H1 (cell line): ENCODE data around the gene GPSM1. TPM values are rescaled to one million over a fixed set of nuclear protein-coding genes. Genes with fewer than 3 reads are reported as not detected.
A peak's percentile ranks its signal among the peaks of the same experiment; 100 is the strongest.

Experiments
- CTCF ChIA-PET: fragments of 300-600 bp; sonication (Branson Sonifier 250); formaldehyde crosslinking; loops from one replicate; lab custom pipeline; 2021; ENCODE audit not compliant: partially characterized antibody; lab: Charles Lee
- POLR2A ChIA-PET: fragments of 300-600 bp; sonication (Branson Sonifier 250); formaldehyde crosslinking; loops from one replicate; lab custom pipeline; 2021; ENCODE audit warnings: inconsistent platforms; ENCODE audit not compliant: partially characterized antibody; lab: Charles Lee
- DNase-seq, 2 experiments: peaks; one replicate each; pipeline versions ENCODE4 v3.0.0 to v3.0.0-alpha.2; 2010 to 2022; ENCODE audit warnings: low spot score in 2 of 2, low read depth in 1 of 2, mixed read lengths in 1 of 2
- FAIRE-seq: peaks from 2 replicates; lab custom pipeline; 2011; peaks lifted over from hg19 to GRCh38; lab: Jason Lieb, UNC
- H2AFZ ChIP-seq: 2 replicates; pipeline ENCODE4 v1.8.1; 2012; ENCODE audit warnings: low read length, inconsistent platforms
- H2AK5ac ChIP-seq: 2 replicates; pipeline ENCODE4 v1.6.1; 2013; ENCODE audit warnings: low read depth, low read length
- H2BK120ac ChIP-seq: replicated peaks from 2 replicates; pipeline ENCODE3; 2013; ENCODE audit warnings: low read depth, low read length, inconsistent platforms
- H2BK12ac ChIP-seq: 2 replicates; pipeline ENCODE4 v1.6.1; 2013; ENCODE audit warnings: low read depth, low read length
- H2BK15ac ChIP-seq: 2 replicates; pipeline ENCODE4 v1.6.1; 2013; ENCODE audit warnings: low read length
- H2BK20ac ChIP-seq: 2 replicates; pipeline ENCODE4 v1.6.1; 2013; ENCODE audit warnings: low read length
- H2BK5ac ChIP-seq: 2 replicates; pipeline ENCODE4 v1.6.1; 2013; ENCODE audit warnings: low read depth, low read length
- H3K14ac ChIP-seq: 2 replicates; pipeline ENCODE4 v1.6.1; 2013; ENCODE audit warnings: inconsistent platforms; ENCODE audit not compliant: insufficient read length
- H3K18ac ChIP-seq: 2 replicates; pipeline ENCODE4 v1.6.1; 2013; ENCODE audit warnings: low read length; ENCODE audit errors: extremely low read depth
- H3K23ac ChIP-seq: 2 replicates; pipeline ENCODE4 v1.6.1; 2013; ENCODE audit warnings: inconsistent platforms; ENCODE audit not compliant: insufficient read length
- H3K23me2 ChIP-seq: 2 replicates; pipeline ENCODE4 v1.6.1; 2013; ENCODE audit warnings: low read depth, low read length
- H3K27ac ChIP-seq: 2 replicates; pipeline ENCODE4 v1.6.1; 2011; ENCODE audit warnings: low read depth, low read length, inconsistent platforms
- H3K27me3 ChIP-seq, 4 experiments: replicated peaks in 1 of 4; 1 replicate in 1 of 4; 2 replicates in 3 of 4; pipeline versions ENCODE4 v1.6.1 to v1.8.1; 2011 to 2013; ENCODE audit warnings: low read length in 3 of 4, mild to moderate bottlenecking in 3 of 4, inconsistent platforms in 2 of 4, mixed read lengths in 2 of 4, moderate library complexity in 1 of 4; ENCODE audit not compliant: control insufficient read depth in 3 of 4, insufficient read depth in 3 of 4; ENCODE audit errors: extremely low read depth in 1 of 4
- H3K36me3 ChIP-seq, 4 experiments: 2 replicates each; pipeline versions ENCODE4 v1.6.1 to v1.8.1; 2011 to 2013; ENCODE audit warnings: mild to moderate bottlenecking in 4 of 4, low read length in 3 of 4, moderate library complexity in 2 of 4, control low read depth in 1 of 4, inconsistent platforms in 1 of 4; ENCODE audit not compliant: insufficient read depth in 4 of 4, control insufficient read depth in 2 of 4
- H3K4ac ChIP-seq: replicated peaks from 2 replicates; pipeline ENCODE3; 2013; ENCODE audit warnings: low read length, low read depth, mixed read lengths, inconsistent platforms; ENCODE audit not compliant: insufficient read length
- H3K4me1 ChIP-seq, 4 experiments: replicated peaks in 1 of 4; 1 replicate in 1 of 4; 2 replicates in 3 of 4; pipeline versions ENCODE4 v1.6.1 to v1.8.1; 2011 to 2013; ENCODE audit warnings: low read length in 3 of 4, inconsistent platforms in 2 of 4, mixed read lengths in 1 of 4; ENCODE audit not compliant: insufficient read depth in 4 of 4, control insufficient read depth in 3 of 4
- H3K4me2 ChIP-seq, 2 experiments: 2 replicates each; pipeline versions ENCODE4 v1.6.1 to v1.8.1; 2011 to 2013; ENCODE audit warnings: low read depth in 2 of 2, low read length in 2 of 2, control low read depth in 1 of 2, inconsistent platforms in 1 of 2, mild to moderate bottlenecking in 1 of 2; ENCODE audit not compliant: insufficient read depth in 1 of 2
- H3K4me3 ChIP-seq, 4 experiments: fragments of 200-600, 300-600 bp in 1 of 4; sonication (generic), shearing (Covaris generic), sonication (Bioruptor Twin) in 1 of 4; 2 replicates each; pipeline versions ENCODE4 v1.5.1 to v1.8.1; 2011 to 2016; ENCODE audit warnings: low read length in 4 of 4, low read depth in 3 of 4, control low read depth in 2 of 4, inconsistent platforms in 2 of 4, mild to moderate bottlenecking in 2 of 4, mixed read lengths in 1 of 4, moderate library complexity in 1 of 4; ENCODE audit not compliant: insufficient read depth in 2 of 4; ENCODE audit errors: extremely low read depth in 1 of 4
- H3K56ac ChIP-seq: replicated peaks from 2 replicates; pipeline ENCODE3; 2013; ENCODE audit warnings: low read depth, mild to moderate bottlenecking, mixed read lengths, low read length, inconsistent platforms; ENCODE audit not compliant: insufficient read length
- H3K79me1 ChIP-seq: 2 replicates; pipeline ENCODE4 v1.6.1; 2013; ENCODE audit warnings: low read depth, low read length, control low read depth
- H3K79me2 ChIP-seq, 2 experiments: 2 replicates each; pipeline versions ENCODE4 v1.6.1 to v1.8.1; 2012 to 2013; ENCODE audit warnings: low read length in 2 of 2, mild to moderate bottlenecking in 2 of 2, inconsistent platforms in 1 of 2; ENCODE audit not compliant: insufficient read depth in 2 of 2, control insufficient read depth in 1 of 2
- H3K9ac ChIP-seq, 4 experiments: replicated peaks in 1 of 4; 1 replicate in 1 of 4; 2 replicates in 3 of 4; pipeline versions ENCODE4 v1.6.1 to v1.8.1; 2011 to 2013; ENCODE audit warnings: low read depth in 3 of 4, low read length in 3 of 4, control low read depth in 2 of 4, mild to moderate bottlenecking in 2 of 4, moderate library complexity in 2 of 4, inconsistent platforms in 1 of 4; ENCODE audit errors: extremely low read depth in 1 of 4
- H3K9me3 ChIP-seq, 2 experiments: 2 replicates each; pipeline versions ENCODE4 v1.6.1 to v1.8.1; 2012 to 2013; ENCODE audit warnings: mild to moderate bottlenecking in 2 of 2, moderate library complexity in 2 of 2, control low read depth in 1 of 2, inconsistent platforms in 1 of 2, low read depth in 1 of 2, low read length in 1 of 2, mixed read lengths in 1 of 2; ENCODE audit not compliant: insufficient read depth in 2 of 2
- H4K20me1 ChIP-seq, 2 experiments: replicated peaks in 1 of 2; 2 replicates each; pipeline versions ENCODE3 to v1.8.1; 2011 to 2013; ENCODE audit warnings: inconsistent platforms in 2 of 2, low read length in 2 of 2, mild to moderate bottlenecking in 1 of 2; ENCODE audit not compliant: insufficient read depth in 2 of 2, control insufficient read depth in 1 of 2
- H4K5ac ChIP-seq: 2 replicates; pipeline ENCODE4 v1.6.1; 2013; ENCODE audit warnings: low read length, low read depth, mixed read lengths, inconsistent platforms; ENCODE audit not compliant: insufficient read length
- H4K8ac ChIP-seq: 2 replicates; pipeline ENCODE4 v1.8.0; 2013; ENCODE audit warnings: mild to moderate bottlenecking, moderate library complexity, low read length, inconsistent platforms; ENCODE audit not compliant: insufficient read depth; ENCODE audit errors: extremely low read depth
- H4K91ac ChIP-seq: replicated peaks from 2 replicates; pipeline ENCODE3; 2013; ENCODE audit warnings: low read length, mixed read lengths, inconsistent platforms; ENCODE audit not compliant: insufficient read length
- BACH1 ChIP-seq: IDR thresholded peaks from 2 replicates; pipeline ENCODE4 v1.6.1; 2012; ENCODE audit warnings: low read length, improper control_type of control experiment
- CBX5 ChIP-seq: fragments of 300-800, 300-1000 bp; sonication (generic); IDR thresholded peaks from 2 replicates; pipeline ENCODE4 v1.7.1; 2016; ENCODE audit warnings: antibody characterized with exemption, low read length, low read depth
- KDM4A ChIP-seq: IDR thresholded peaks from one replicate; pipeline ENCODE4 v1.7.1; 2012; ENCODE audit warnings: low read depth, mild to moderate bottlenecking, moderate library complexity, low read length, inconsistent platforms; ENCODE audit not compliant: severe bottlenecking
- POU5F1 ChIP-seq: IDR thresholded peaks from 2 replicates; pipeline ENCODE4 v1.6.1; 2011; ENCODE audit warnings: low read depth, mild to moderate bottlenecking, low read length, moderate library complexity
- WGBS, 2 experiments: shearing (Covaris generic) in 1 of 2; methylation state at CpG; one replicate each; pipeline versions ENCODE4 v1.1.6 to v1.1.7; 2013 to 2015; ENCODE audit warnings: low lambda C conversion rate in 2 of 2, mixed read lengths in 2 of 2, inconsistent platforms in 1 of 2, low coverage in 1 of 2, missing lambda C conversion rate in 1 of 2; ENCODE audit not compliant: insufficient replicate concordance in 2 of 2, insufficient coverage in 1 of 2, insufficient read length in 1 of 2; ENCODE audit errors: extremely low coverage in 1 of 2, missing lambda C conversion rate in 1 of 2; 5-methylcytosine and 5-hydroxymethylcytosine counted together
- long read RNA-seq, 2 experiments: library from RNA in 1 of 2; library from capped mRNA in 1 of 2; stranded (forward); transcript quantifications; one replicate each; pipeline ENCODE4 v2.0.0, GENCODE V29; 2021; ENCODE audit warnings: inconsistent platforms in 1 of 2
- polyA minus RNA-seq, 3 experiments: library from RNA; depleted of rRNA, polyadenylated mRNA; stranded (reverse); fragments of >200 nt; gene quantifications; 1 replicate in 2 of 3; 2 replicates in 1 of 3; pipeline ENCODE4 v1.2.3, GENCODE V29; 2011
- polyA plus RNA-seq, 7 experiments: library from polyadenylated mRNA; depleted of rRNA in 3 of 7; stranded (reverse) in 5 of 7; unstranded in 2 of 7; fragments of >200 nt in 5 of 7; fragments of 200-250 nt in 2 of 7; gene quantifications; 1 replicate in 5 of 7; 2 replicates in 1 of 7; 4 replicates in 1 of 7; pipeline versions ENCODE4 v1.2.1 to v1.2.3, GENCODE V29; 2011 to 2013; ENCODE audit warnings: missing spikeins in 2 of 7, mixed read lengths in 2 of 7
- total RNA-seq: library from RNA; stranded (reverse); fragmentation: NEBNext Ultra II Directional; extraction: Animal tissue kit (Norgen Biotek cat#: 25700); gene quantifications from 2 replicates; pipeline ENCODE4 v1.2.1, GENCODE V29; 2021
- TF ChIP-seq, protein P1 (sequence below): IDR thresholded peaks from 2 replicates; pipeline ENCODE4 v1.6.1; 2011; ENCODE audit warnings: low read depth, mild to moderate bottlenecking, low read length; ENCODE audit not compliant: insufficient read depth

GPSM1 gene, protein sequence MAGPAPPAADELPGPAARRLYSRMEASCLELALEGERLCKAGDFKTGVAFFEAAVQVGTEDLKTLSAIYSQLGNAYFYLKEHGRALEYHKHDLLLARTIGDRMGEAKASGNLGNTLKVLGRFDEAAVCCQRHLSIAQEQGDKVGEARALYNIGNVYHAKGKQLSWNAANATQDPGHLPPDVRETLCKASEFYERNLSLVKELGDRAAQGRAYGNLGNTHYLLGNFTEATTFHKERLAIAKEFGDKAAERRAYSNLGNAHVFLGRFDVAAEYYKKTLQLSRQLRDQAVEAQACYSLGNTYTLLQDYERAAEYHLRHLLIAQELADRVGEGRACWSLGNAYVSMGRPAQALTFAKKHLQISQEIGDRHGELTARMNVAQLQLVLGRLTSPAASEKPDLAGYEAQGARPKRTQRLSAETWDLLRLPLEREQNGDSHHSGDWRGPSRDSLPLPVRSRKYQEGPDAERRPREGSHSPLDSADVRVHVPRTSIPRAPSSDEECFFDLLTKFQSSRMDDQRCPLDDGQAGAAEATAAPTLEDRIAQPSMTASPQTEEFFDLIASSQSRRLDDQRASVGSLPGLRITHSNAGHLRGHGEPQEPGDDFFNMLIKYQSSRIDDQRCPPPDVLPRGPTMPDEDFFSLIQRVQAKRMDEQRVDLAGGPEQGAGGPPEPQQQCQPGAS
- total RNA-seq (15.7 and 18.0 TPM in 2 replicates), polyA plus RNA-seq (2011; rRNA removed) (12.8 and 19.8 TPM in 2 replicates), polyA minus RNA-seq (2011; rRNA and poly(A)+ RNA removed) (3.5 and 4.2 TPM in 2 replicates)
- polyA plus RNA-seq (2011; cell fraction: cytosol; rRNA removed), result 13.8 TPM
- polyA plus RNA-seq (2011; cell fraction: nucleus; rRNA removed), result 39.2 TPM
- 9.3 to 15.2 TPM (median 14.5 TPM) in 4 replicates for polyA plus RNA-seq (2012, experiment 1 of 2)
- 12.0 TPM for polyA plus RNA-seq (2012, experiment 2 of 2)
- polyA plus RNA-seq (2013, experiment 1 of 2), result 14.4 TPM
- 13.9 TPM for polyA plus RNA-seq (2013, experiment 2 of 2)
- 12.7 TPM for polyA minus RNA-seq (2011; cell fraction: cytosol; rRNA and poly(A)+ RNA removed)
- polyA minus RNA-seq (2011; cell fraction: nucleus; rRNA and poly(A)+ RNA removed), result 11.2 TPM
- long read RNA-seq, experiment 1, partial matches to known transcripts, result 6 of 9 reads
- long read RNA-seq, experiment 1, other reads (novel, unspliced or antisense), result 1 of 9 reads
- long read RNA-seq, experiment 2, partial matches to known transcripts, result 0 of 1 reads
- long read RNA-seq, experiment 2, other reads (novel, unspliced or antisense), result 1 of 1 reads

DNA sequence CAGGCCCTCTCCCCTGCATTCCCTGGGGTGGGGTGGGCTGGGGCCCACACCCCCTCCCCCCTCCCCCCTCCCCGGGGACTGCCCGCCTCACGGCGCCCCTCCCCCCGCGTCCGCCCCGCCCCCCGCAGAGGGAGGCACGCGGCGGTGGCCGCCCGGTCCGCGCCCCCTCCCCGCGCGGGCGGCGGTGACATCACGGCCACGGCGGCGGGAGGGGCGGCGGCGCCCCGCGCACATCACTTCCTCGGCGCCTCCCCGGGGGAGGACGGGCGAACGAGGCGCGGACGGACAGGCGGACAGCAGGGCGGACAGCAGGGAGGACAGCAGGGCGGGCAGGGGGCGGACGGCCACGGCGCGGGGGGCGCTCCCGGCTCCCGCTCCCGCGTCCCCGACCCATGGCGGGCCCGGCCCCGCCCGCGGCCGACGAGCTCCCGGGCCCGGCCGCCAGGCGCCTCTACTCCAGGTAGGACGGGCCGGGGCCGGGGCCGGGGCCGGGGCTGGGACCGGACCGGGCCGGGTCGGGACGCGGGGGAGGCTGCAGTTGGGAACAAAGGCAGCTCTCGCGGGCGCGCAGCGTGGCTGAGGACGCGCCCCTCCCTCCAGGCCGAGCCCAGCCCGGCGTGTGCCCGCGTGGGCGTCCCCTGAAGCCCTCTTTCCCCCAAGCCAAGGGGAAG, at the start of gene GPSM1:
GPSM1 (plus strand) TSS at position 236 of the 671 bp plus-strand sequence; CDS start at position 393, 157 bp downstream.
- peak within 1 kb of the TSS; percentile 92; the same call in 1 of the 2 replicates for H2BK12ac ChIP-seq
- peak within 1 kb of the TSS; percentile 70 for H2BK120ac ChIP-seq
- H2AFZ ChIP-seq, result no peak within 1 kb of the TSS
- peaks cover 4% of the 10 kb centered on the region; the same call in 1 of the 2 replicates for H3K23me2 ChIP-seq
- H2BK15ac ChIP-seq, result peak within 1 kb of the TSS; percentile 81; the same call in 1 of the 2 replicates
- FAIRE-seq (no peak), DNase-seq (no peak)
- H3K23ac ChIP-seq, result no peak within 1 kb of the TSS
- no CpG with 5 or more reads among the region's 88 CpGs for WGBS, 2 experiments
- ChIA-PET CTCF (interaction anchor here (0.8 to 1.1 kb wide), 5 partner anchors 10 to 344 kb away, joined by 3 read pairs; no protein-coding TSS in a partner anchor), POLR2A (interaction anchor here (0.6 to 1.4 kb wide), 5 partner anchors 8 to 27 kb away, joined by 3 to 5 read pairs (median 4); no protein-coding TSS in a partner anchor)
- no peak within 1 kb of the TSS for H3K14ac ChIP-seq
- peak within 1 kb of the TSS; percentile 30 to 63 (median 42) for H3K4me3 ChIP-seq
- H4K20me1 ChIP-seq, result peaks cover 0 to 6% of the 10 kb centered on the region in 2 experiments
- H4K5ac ChIP-seq, result peak within 1 kb of the TSS; percentile 36
- no peaks in the 10 kb centered on the region for H3K79me2 ChIP-seq
- peak within 1 kb of the TSS; percentile 2 to 52 (median 30); a peak in 4 of 7 replicates for H3K9ac ChIP-seq
- H3K36me3 ChIP-seq, result no peaks in the 10 kb centered on the region
- peak within 1 kb of the TSS; percentile 42 for H3K56ac ChIP-seq
- H3K4ac ChIP-seq, result peak within 1 kb of the TSS; percentile 87
- peak within 1 kb of the TSS; percentile 48; the same call in 1 of the 2 replicates for H2AK5ac ChIP-seq
- H2BK5ac ChIP-seq, result peak within 1 kb of the TSS; percentile 88; the same call in 1 of the 2 replicates
- H3K4me1 ChIP-seq, result peaks cover 0 to 24% (median 20%) of the 10 kb centered on the region in 4 experiments; a peak in 6 of 7 replicates
- peak within 1 kb of the TSS; percentile 60 for H3K18ac ChIP-seq
- no peaks in the 10 kb centered on the region for H3K9me3 ChIP-seq
- H2BK20ac ChIP-seq, result 0 out of 2 replicates have a peak within 1 kb of the TSS, but pooled peaks have one; percentile 72
- peak within 1 kb of the TSS; percentile 38 to 75 for H3K4me2 ChIP-seq
- H3K79me1 ChIP-seq, result no peaks in the 10 kb centered on the region
- H4K91ac ChIP-seq, result peak within 1 kb of the TSS; percentile 91
- peak within 1 kb of the TSS; percentile 74 for H4K8ac ChIP-seq
- no peaks in the 10 kb centered on the region for H3K27me3 ChIP-seq
- H3K27ac ChIP-seq, result no peak within 1 kb of the TSS
- TF ChIP-seq CBX5, result no peak
- TF ChIP-seq POU5F1, result no peak
- TF ChIP-seq BACH1, result no peak
- TF ChIP-seq, protein P1, sequence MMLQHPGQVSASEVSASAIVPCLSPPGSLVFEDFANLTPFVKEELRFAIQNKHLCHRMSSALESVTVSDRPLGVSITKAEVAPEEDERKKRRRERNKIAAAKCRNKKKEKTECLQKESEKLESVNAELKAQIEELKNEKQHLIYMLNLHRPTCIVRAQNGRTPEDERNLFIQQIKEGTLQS, result no peak
- TF ChIP-seq KDM4A, result peak; percentile 50
